NCI-H748 treated with DMSO at 0.1 percent for 48 hours (cell line): ENCODE results near the gene CMTM4.

Experiments used
- DNase-seq: peaks from one replicate; lab custom pipeline; 2025; lab: John Stamatoyannopoulos, UW

Gene CMTM4

GRCh38 chr16:66696669-66697630, at the start of gene CMTM4:
TSS of gene CMTM4 (minus strand) at chr16:66696743. CDS start at chr16:66696525, 218 bp downstream.
- peak; percentile 38 for DNase-seq

GRCh38 chr16:66746048-66746447, 49.5 kb upstream of the CMTM4 start:
- DNase-seq: no peak

DNA sequence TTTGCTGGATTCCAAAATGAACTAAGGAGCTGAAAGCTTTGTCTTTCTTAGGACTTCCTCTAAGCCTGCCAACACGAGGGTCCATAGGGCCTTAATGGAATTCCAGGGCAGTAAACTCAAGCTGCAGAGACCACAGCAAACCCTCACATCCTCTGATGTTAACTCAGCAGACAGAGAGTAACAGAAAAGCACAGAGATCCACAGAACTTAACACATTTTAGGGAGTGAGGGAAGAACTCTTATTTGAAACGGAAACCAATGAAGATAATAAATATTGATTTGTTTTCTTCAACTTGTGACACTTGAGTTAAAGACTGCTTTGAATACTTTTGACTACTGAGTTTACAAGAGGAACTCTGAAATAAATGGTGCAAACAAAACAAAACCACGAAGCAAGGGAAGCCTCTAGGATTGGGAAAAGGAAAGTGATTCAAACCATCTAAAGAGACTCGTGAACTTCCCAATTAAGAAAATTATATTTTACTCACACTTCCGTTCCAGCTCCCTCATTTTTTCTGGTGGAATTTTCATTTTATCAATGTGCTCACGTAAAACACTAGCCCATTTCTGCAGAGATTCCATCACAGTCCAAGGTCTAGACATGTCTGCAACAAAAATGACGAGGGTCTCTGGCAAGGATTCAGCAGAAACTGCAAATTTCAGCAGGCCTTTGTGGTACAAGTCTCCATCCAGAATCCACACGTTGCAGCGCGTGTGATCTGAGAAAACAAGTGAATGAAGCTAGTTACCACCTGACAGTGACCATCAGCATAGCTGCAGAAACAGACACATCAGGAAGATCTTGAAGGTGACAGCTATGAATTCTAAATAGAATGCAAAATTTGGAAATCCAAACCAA, 45.6 kb upstream of the CMTM4 start:
- DNase-seq: no peak

- DNase-seq: no peak
Observed at GRCh38 chr16:66741169-66741900, 44.8 kb upstream of the CMTM4 start.

- DNase-seq: no peak
Observed at GRCh38 chr16:66740533-66740932, 44.0 kb upstream of the CMTM4 start.

DNA sequence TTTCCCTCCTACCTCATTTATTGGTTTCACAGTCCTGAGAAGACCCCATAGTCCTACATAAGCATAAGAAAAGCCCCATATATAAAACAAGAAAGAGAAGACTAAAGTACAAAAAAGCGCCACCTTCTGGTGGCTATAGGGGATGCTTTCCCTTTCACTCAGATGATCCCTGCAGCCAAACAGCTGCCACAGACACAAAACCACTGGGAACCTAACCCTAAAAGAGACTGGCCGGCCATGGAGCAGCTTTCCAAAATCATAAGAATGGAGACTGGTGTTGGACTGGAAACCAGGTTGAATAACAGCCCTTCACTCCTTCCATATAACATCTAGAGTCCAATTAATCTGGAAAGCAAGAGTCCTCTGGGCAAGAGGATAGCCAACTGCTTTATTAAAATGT, 43.5 kb upstream of the CMTM4 start:
- DNase-seq: no peak

DNA sequence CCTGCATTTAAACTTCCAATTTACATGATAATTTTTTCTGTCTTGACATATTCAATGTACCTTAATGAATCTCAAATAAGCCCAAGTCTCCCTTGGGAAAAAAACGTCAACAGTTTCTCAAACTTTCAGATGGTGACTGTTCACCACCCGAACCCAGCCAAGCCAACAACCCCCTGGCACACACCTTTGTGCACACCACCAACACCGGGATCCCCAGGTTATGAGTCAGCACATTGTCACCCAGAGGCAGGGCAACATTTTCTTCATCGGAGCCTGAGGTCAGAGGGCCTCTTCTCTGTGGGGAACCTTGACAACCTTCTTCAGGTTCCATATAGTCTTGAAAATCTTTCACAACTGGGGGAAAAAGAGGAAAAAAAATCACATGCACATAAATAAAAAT, 39.3 kb upstream of the CMTM4 start:
- DNase-seq: no peak

DNA sequence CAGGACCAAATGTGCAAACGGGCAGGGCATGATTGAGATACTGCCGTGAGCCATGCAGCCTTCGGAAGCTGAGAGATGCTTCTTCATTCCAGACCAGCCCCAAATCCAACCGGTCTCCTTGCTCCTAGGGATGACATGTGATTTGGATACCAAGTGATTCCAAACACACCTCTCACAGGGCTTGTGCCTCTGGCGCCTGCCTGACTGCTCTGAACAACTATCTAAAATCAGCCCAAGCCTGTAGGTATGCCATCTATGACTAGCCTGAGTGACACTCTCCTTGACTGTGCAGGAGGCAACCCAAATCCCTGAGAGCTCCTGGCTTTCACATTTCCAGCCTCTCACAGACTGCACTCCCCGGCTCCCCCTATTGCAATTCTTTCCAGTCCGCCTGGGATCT, 34.6 kb upstream of the CMTM4 start:
- DNase-seq: no peak

DNA sequence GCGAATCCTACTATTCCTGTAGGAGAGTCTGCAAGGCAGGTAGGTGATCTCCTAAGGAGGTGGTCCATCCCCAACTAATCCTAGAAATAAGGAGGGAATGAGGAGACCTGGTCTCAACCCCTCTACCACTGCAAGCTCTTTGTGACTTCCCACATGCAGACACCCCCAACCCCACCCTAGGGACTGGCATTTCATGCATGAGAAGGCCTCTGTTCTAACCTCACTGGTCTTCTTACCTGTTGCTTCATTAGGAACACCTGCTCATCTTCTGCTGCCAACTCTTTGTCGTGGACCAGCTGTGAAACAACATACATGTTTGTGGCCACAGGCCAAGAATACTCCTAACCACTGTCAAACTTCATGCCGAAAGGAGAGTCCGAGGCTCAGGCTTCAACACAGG, 32.3 kb upstream of the CMTM4 start:
- no peak for DNase-seq

DNA sequence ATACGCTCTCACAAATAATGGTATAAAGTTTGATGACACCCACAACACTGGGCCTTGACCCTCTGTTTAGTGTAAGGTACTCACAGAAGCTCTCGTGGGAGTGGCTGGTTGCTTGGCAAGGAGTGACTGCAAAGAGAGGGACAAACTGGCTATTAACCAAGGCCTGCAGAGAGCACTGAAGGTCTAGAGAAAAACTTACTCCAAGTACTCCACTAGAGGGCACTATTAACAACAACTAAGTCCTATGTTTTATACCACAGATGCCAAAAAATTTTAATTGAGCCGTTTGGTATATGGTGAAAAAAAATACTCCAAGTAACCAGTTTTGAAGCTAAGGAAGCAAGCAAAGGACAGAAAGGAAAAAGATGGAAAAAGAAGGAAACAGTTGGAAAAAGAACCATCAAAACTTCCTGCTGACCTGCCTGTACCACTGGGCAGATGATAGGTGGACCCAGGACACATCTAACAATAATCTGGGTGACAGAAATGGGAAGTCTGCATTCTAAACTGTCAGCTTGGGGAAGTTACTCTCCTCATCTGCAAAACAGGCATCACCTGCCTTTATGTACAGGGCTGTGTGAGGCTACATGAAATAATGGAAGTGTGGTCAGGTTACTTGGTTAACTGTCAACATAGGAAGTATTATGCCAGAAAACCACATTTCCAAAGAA, 31.7 kb upstream of the CMTM4 start:
- DNase-seq: peak; percentile 16

- DNase-seq: no peak
Observed at GRCh38 chr16:66720766-66721165, 24.2 kb upstream of the CMTM4 start.

GRCh38 chr16:66719246-66719645, 22.7 kb upstream of the CMTM4 start:
- DNase-seq: no peak

DNA sequence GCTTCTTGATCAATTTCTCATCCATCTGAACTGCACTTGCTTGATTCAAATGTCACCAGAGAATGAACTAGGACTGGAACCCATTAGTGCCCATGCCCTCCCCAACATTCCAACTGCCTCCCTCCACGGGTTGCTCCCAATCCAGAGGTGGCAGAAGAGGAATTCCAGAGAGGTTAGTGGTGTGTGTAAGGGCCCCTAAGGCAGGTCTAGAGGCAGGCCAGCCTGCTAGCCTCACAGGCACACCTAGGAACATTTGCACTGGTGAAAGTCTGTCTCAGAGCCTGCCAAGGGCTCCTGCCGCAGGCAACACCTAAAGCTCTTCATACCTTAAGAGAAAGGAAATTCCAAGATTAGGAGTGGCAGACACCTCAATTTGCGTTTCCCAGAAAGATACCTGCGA, 21.2 kb upstream of the CMTM4 start:
- DNase-seq: no peak

DNA sequence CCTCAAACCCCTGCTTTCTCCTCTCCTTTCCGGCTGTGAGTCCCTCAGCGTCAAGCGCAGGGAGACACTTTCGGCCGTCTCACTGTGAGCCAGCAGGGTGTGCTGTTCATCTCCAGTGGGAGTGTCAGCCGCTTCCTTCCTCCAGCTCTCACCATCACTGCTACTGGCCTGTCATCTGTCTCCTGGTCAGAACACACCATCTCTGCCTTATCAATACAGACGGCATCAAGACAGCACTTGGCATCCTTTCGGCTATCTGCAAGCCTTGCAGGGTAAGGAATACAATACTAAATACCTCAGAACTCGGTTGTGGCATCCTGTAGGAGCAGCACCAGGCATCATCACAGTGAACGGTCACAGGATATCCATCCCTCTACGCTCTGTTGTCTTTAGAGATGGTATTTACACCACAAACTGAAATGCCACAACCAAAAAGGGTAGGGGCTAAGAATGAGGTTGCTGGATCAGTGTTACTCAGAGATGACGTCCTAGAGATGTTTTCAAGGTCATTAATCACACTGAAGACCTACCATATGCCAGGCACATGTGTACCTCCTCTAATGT, 20.7 kb upstream of the CMTM4 start:
- DNase-seq: no peak

DNA sequence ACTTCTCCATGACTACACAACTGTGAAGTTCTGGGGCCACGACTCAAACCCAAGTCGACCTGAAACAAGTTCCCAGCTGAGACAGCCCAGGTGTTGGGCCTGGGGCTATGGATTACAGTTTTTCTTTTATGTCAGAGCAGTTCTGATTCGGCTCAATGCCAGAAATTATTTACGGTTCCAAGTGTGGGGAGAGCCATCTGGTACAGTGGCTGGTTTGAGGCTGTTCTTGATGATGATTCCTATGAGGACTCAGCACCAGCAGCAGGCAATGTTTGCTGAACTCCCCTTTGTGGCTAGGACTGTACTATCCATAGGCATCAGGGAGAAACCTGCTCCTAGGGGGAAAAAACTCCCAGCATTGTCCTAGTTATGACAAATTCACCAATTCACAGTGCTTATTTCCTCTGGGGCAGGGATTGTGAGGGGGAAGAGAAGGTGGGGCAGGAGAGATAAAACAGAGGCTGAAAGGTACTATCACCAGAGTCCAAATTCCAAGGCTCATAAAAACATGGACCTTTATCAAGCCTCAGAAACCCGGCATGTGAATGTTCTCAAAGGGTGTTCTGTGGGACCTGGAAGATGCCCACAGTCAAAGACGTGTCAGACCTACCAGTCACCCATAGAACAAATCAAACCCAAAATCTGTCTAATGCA, 18.2 kb upstream of the CMTM4 start:
- no peak for DNase-seq

DNA sequence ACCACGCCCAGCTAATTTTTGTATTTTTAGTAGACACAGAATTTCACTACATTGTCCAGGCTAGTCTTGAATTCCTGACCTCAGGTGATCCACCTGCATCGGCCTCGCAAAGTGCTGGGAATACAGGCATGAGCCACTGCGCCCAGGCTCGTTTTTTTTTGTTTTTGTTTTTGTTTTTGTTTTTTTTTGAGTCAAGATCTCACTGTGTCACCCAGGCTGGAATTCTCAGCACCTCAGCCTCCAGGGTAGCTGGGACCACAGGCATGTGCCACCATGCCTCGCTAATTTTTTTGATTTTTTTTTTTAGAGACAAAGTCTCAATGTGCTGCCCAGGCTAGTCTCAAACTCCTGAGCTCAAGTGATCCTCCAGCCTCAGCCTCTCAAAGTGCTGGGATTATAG, 17.5 kb upstream of the CMTM4 start:
- no peak for DNase-seq

DNA sequence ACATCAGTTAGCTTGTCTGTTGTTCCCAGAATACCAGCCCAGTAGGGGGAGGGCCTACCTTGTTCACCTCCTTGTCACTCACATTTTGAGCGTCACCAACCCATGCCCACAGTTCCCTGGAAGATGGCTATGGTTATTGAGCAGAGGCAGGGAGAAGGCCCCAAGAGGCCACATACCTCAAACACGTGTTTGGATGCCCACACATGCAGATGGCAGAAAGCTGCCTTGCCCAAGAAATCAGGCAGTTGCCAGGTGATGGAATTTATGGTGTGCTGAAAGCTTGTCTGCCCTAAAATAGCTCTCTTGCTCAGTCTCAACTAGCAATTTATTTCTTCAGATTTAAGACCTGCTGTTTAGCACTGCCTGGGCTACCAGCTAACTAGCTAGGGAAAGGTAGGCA, 16.5 kb upstream of the CMTM4 start:
- no peak for DNase-seq

GRCh38 chr16:66712512-66712911, 16.0 kb upstream of the CMTM4 start:
- DNase-seq: no peak

- no peak for DNase-seq
Observed at GRCh38 chr16:66711581-66711980, 15.0 kb upstream of the CMTM4 start.

DNA sequence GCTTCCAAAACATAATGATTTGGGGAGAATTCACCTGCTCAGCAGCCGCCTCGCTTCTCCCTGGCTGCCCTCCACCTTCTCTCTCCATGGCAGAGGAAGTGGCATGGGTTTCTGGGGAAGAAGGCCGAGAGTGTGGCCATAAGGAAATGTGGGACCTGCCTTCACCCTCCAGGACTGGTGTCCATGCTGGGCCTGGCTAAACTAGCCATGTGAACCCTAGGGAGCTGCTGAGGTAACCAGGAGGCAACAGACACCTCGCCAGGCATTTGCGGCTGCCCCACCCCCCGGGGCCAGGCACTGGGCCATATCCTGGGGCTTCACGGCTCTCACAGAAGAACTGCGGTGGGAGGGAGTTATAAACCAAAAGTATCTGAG, 9.9 kb upstream of the CMTM4 start:
- DNase-seq: no peak
